ENCODE results near the gene OR7E24.
"Not testable (repeated sequence)": the region's sequence is repeated elsewhere in the genome, so short reads cannot be mapped to it uniquely, and the experiment has no call there.

The OR7E24 gene

DNA sequence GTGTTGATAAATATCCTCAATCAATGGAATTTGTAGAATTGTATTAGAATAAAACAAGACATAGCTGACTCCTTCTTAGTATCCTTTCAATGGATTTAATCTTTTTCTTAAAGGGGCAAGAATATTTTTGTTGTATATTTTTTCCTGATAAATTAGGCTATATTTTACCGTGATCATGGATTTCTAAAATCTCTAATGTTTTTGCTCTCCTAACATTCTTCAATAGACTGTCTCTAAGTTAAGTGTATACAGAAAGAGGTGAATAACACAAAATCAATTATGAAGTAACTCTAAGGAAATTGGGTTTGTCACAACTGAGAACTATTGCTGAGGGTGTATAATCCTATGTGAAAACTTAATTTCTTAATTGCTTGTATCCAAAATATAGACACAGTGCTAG, at the start of gene OR7E24:
Gene OR7E24, plus strand, starts transcription at position 301 of the 400 bp plus-strand sequence. CDS start 114 bp downstream, outside the sequence.
- ATAC-seq = no peak

DNA sequence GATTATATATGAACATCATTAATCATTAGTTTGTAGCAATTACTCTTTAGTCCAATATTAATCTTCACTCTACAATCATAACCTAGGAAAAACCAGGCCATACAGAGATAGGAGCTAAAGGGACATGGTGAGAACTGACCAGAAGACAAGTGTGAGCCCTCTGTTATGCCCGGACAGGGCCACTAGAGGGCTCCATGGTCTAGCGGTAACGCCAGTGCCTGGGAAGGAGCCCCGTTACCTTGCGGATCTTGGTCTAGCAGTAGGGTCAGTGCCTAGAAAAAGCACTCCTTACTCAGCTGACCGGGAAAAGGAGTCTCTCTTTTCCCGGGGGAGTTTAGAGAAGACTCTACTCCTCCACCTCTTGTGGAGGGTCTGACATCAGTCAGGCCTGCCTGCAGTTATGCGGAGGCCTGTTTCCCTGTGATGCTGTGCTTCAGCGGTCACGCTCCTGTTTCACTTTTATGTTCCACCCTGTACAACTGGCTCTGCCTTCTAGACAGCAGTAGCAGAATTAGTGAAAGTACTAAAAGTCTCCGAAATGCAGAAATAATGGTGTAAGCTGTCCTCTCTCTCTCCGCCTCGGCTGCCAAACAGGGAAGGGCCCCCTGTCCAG, 45.1 kb upstream of the OR7E24 start:
- peak in 1 of 2 donors; percentile 45 for ATAC-seq

- no peak for ATAC-seq
Observed at GRCh38 chr19:9219489-9219888, 31.2 kb upstream of the OR7E24 start, which contains the start of gene OR7D4. Gene OR7D4, minus strand, starts transcription at chr19:9219589. Its CDS starts 4,752 bp downstream, at chr19:9214837.

DNA sequence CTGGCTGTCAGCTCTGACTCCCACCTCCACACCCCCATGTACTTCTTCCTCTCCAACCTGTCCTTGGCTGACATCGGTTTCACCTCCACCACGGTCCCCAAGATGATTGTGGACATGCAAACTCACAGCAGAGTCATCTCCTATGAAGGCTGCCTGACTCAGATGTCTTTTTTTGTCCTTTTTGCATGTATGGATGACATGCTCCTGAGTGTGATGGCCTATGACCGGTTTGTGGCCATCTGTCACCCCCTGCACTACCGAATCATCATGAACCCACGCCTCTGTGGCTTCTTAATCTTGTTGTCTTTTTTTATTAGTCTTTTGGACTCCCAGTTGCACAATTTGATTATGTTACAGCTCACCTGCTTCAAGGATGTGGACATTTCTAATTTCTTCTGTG, 506 bp downstream of the OR7E24 start:
- ATAC-seq = no peak

DNA sequence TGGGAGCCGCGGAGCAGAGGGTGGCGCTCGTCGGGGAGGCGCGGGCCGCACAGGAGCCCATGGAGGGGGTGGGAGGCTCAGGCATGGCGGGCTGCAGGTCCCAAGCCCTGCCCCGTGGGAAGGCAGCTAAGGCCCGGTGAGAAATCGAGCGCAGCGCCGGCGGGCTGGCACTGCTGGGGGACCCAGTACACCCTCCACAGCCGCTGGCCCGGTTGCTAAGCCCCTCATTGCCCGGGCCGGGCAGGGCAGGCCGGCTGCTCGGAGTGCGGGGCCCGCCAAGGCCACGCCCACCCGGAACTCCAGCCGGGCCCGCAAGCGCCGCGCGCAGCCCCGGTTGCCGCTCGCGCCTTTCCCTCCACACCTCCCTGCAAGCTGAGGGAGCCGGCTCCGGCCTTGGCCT, 32.8 kb downstream of the OR7E24 start:
- ATAC-seq = not testable (repeated sequence)

DNA sequence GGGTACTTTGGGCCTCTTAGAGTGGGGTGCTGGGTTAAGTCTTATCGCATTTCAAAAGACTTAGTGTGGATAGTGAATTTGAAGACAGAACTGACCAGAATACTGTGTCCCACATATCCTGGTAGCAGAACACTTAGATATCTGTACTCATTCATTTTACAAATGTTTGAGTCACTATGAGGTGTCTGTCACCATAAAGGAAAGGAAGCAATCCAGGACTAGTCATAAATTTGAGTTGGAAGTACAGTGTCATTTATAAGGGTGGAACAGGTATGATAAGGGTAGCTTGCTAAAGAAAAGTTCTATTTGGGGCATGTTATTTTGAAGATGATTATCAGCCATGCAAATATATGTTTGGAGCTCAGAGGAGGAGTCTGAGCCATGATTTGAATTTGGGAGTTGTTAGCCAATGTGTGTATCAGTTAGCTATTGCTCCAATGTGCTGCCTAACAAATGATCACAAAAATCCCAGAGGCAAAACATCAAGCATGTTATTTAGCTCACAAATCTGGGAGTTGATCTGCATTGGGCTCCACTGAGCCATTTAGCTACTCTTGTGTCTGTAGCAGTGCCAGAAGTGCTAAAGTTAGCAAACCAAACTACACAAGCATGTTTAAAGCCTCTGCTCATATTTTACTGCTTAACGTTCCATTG, 38.6 kb downstream of the OR7E24 start:
- no peak for ATAC-seq

GRCh38 chr19:9295411-9295849, 44.7 kb downstream of the OR7E24 start:
- no peak for ATAC-seq

GRCh38 chr19:9296336-9296735, 45.6 kb downstream of the OR7E24 start:
- no peak for ATAC-seq
